Measurements from ENCODE around the gene GFOD1.
"Not testable (repeated sequence)": the region's sequence is repeated elsewhere in the genome, so short reads cannot be mapped to it uniquely, and the experiment has no call there.

The GFOD1 gene

DNA sequence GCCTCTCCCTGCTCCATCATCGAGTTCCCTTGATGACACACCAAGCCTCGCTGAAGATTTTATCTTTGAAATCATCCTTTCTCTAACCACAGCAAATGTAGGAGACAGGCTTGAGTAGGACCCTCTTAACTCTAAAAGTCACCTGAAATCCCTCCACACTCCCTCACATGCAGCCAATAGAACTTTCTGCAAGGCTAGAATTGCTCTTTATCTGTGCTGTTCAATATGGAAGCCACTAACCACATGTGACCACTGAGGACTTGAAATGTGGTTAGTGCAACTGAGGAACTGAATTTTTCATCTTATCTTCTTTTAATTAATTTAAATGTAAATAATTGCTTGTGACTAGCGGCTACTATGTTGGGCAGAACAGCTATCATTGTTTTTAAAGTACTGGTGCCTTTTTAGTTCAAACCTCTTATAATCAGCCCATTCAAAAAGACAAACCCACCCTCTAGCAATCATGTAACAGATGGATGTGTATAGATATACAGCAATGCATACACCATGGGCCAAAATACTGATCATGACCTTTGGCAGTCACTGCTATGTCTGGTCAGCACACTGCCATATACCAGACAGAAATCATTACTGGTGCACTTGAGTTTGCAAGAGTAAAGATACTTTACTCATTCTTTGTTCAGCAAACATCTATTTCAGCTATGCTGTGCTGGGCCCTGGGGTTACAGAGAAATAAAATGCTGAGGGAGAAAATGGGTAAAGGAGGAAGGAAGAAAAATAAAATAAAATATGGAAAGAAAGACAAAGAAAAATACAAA is 50.0 kb downstream of the GFOD1 start:
- no peak for DNase-seq

DNA sequence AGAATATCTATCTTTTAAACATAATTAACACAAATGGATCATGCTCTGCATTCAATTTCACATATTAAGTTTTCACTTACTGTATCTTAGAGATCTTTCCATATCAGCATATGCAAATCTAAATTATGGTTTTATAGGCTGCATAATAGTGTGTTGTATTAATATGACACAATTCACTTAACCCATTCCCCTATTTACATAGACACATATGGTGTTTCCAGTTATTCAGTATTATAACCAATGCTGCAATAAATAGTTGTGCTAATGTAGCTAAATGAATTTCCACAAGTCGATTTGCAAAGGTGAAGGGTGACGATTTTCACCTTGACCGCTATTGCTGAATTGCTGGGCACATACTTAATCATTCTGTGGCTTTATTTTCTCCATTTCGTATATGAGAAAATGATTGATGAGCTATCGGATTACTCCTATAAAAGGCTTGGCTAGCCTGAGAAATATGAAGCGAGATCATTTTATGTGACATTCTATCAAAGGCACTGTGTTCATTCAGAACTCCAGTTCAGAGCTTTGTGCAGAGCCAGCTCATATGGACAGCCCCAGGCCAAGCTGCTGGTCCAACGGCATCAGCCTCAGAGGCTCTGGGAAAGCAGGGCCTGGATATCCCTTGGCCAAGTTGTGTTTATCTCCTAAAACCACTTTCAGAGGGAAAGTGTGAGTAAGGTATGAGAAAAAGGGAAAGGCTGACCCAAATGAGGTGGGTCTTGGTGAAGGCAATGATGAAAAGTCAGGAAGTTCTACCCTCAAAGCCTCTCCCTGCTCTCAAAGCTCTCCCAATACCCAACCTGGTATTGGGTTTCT is 50.8 kb downstream of the GFOD1 start:
- DNase-seq = no peak

DNA sequence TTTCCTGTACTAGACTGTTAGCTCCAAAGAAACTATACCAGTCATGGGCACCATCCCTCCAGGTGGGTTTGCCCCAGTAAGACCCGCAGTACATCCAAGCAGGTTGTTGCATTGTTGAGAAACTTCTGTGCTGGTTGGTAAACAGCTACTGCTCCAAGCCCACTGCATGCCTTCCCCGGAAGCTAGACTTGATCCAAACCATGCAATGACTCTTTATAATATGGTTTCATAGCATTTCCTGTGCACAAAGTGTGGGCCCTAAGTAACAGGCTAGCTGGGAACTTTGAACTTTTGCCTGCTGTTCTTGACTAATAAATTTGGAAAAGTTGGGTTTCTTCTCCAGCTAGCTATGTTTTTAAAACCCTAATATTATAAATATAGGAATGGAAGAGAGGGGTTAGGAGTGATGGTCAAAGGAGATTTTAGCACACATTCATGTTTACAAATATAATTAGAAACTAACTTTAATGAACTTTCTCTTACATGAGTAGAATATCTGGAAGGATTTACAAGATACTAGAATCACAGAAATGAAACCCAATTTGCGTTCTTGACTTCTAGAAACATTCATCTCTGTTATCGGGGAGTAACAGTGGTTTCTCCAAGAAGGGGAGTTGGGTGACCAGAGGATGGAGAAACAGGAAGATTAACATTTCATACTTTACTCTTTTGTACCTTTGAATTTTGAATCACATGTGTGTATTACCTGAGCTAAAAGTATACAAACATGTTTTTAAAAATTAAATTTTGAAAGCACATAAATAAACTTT is 51.7 kb downstream of the GFOD1 start:
- no peak for DNase-seq

DNA sequence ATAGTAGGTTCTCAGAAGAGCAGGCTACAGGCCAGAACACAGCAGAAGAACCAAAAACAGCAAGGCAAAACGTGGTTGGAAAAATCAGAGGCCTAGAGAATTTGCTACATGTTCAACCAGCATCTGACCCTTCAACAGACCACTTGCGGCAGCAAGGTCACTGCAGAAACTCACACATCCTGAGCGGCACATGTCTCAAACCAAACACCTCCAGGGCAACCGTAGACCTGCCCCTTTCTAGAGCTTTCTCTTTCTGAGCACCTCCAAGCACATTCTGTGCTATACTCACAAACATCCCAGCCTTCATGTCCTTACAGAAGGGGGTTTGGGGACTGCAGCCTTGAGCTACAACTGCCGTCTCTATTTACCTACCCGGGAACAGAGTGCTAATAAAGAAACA is 52.6 kb downstream of the GFOD1 start:
- no peak for DNase-seq

DNA sequence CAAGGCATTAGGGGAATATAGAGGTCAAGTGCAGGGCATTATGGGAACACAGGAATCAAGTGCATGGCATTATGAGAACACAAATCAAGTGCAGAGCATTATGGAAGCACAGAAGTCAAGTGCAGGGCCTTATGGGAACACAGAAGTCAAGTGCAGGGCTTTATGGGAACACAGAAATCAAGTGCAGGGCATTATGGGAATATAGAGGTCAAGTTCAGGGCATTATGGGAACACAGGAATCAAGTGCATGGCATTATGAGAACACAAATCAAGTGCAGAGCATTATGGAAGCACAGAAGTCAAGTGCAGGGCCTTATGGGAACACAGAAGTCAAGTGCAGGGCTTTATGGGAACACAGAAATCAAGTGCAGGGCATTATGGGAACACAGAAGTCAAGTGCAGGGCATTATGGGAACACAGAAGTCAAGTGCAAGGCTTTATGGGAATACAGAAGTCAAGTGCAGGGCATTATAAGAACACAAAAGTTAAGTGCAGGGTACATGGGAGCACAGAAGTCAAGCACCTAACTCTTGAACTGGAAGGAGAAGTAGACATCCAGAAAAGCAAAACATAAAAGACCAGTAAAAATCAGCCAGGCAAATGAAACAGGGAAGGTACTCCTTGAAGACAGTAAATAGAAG is 53.1 kb downstream of the GFOD1 start:
- not testable (repeated sequence) for DNase-seq

DNA sequence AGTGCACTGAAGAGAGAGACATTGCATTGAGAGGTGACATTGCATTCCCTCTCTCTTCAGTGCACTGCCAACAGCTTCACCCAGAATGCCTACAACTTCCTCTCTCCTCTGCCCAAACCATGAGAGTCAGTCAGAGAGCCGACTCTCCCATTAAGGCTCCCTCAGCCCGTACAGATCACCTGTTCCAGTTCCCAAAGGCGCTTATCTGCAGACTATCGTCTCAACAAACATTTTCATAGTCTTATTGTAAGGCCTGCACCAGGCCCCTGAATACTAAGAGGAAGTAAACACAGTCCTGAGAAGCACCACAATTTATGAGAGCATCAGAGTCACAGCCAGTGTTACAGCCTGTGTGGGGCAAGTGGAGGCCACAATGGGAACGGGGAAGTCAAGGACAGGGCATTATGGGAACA is 53.7 kb downstream of the GFOD1 start:
- DNase-seq = no peak

DNA sequence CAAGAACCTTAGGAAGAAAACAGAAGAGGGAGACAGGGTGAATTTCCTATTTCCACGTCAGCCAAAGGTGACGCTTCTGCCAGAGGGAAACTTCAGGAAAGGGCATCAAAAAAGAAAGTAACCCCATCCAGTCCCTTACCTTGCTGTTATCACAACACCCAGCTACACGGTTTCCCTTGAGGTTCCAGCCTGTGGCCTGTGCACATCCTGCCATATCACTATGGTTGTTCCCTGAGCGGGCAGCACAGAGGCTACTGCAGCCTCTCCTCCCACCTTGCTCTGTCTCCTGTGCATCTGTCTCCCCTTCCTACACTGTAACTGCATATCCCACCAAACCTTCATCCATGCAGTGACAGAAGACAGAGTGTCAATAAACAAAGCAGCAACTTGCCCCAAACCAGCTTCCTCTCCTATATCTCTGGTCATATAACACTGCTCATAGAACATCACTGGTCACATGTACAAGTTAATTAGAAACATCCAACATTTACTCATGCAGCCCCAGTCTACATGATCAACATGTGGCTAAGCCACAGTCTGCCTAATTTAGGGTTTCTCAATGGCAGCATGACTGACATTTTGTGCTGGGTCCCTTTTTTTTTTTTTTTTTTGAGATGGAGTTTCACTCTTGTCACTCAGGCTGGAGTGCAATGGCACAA is 54.7 kb downstream of the GFOD1 start:
- DNase-seq = no peak

DNA sequence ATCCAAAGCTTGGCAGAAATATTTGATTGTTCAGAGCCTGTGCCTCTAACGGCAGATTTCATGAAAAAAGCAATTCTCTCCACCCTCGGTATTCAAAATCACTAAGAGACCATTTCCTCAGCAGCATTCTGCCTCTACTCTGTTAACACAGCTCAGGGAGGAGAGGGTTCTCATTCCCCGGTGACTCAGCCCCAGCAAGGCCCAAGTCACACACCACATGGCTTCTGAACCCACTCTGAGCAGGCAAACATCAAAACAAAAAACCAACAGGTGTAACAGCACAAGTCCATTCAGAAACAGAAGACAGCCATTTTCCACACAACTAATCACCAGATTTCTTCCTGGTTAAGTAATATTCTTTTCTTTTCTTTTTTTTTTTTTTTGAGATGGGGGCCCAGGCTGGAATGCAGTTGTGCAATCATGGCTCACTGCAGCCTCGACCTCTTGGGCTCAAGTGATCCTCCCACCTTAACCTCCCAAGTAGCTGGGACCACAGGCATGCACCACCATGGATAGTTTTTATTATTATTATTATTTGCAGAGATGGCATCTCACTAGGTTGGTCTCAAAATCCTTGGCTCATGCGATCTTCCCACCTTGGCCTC is 55.4 kb downstream of the GFOD1 start:
- DNase-seq = no peak

DNA sequence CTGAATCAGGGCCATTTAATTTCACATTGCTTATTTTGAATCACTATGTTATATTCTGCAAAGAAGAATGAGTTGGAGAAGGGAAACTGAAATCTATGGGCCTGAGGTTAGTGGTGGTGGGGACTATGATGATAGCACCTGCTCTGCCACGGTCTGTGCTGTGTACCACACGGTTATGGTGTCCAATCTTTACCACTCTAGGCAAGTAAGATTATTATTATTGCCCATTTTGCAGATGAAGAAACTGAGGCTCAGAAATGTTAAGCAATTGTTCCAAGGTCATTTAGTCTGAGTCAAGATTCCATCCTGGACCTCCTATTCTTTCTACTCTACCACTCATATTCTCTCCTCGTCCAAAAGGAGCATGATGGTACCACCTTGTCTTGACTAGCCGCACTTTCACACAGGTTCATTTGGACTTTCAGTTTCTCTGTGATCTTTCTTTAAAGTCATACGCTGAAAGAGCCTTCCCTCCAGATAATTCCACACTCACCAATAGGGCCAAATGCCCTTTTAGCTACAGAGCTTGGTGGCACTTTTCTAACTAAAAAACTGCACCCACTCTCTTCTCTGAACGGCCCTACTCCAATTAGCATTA is 56.2 kb downstream of the GFOD1 start:
- DNase-seq = no peak

DNA sequence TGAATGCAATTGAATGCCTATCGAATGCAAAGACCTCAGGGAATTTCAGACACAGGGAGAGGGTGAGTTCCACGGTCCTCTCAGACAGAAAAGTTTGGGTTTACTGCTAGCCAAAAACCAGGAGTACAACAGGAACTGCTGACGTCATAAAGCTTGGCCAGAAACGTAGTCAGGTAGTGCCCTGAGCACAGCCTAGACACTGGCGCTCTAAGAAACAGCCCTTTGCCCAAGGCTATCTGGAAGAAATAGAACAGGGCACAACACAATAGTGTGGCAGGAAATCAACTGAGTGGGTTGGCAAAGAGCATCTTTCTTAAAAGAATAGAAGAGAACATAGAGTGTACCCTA is 58.0 kb downstream of the GFOD1 start:
- DNase-seq = no peak

DNA sequence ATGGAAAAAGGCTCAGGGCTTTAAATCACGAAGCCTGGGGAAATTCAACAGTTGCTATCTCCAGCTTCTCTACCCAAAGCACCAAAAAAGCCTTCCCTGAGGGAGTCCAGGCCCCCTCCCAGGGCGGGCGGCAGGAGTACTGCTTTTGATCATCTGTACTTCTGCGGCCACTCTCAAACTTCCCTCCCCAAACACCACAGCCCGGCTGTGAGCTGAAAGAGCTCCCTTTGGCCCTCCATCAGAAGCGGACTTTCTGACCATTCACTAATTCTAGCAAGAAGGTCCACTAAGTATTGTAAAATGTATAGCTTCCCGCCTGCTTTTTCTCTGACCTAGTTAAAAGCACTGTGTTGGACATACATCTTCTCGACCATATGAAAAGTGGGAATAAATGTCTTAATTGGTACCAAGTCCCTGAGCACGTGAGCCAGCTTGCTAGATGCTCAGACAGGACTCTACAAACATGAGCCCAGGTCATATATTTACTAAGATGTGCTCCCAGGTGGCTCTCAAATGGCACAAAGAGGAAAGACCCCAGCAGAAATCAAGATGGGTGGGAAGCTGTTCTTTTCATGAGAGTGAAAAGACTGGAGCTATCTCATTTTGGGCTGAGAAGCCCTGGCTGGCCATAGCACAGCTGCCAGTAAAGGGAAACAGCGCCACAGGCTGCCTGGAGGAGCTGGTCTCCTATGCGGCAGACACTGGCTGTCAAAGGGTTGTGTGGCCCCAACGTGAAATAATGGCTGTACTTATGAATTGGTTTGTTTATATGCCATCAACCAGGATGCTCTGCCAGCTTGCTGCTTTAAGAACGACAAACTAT is 58.6 kb downstream of the GFOD1 start:
- DNase-seq = no peak

DNA sequence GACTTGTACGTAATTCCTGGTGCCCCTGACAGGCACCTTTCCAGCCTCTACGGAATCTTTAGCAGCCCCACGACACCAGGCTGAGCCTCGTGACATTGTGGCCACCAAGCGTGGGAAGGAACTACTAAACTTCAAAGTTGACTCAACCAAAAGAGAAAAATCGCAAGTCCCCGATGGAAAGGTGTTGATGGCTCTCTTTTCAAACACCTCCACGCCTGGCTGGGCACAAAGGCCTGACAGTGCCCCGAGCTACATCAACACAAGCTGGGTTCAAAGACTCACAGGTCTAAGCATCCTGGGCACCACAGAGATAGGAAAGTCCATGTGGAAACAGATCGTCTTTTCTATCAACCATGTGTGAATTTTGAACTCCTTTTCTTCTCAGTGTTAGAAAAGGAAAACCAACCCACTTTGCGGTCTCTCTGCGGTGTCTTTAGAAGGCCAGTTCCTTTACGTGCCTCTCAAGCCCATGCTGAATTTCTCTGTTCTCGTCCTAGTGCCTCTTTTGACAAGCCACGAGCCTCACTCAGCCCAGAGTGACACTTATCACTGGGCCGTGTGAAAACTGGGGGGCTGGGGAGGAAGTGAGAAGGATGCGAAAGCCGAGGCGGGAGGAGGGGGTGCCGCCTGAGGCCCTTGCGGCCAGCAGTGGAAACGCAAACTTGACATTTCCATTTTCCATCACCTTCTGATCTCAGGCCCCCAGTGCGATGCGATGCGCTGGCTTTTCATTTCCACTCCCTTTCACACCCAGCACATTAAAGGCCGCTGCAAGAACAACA is 59.4 kb downstream of the GFOD1 start:
- DNase-seq = no peak

DNA sequence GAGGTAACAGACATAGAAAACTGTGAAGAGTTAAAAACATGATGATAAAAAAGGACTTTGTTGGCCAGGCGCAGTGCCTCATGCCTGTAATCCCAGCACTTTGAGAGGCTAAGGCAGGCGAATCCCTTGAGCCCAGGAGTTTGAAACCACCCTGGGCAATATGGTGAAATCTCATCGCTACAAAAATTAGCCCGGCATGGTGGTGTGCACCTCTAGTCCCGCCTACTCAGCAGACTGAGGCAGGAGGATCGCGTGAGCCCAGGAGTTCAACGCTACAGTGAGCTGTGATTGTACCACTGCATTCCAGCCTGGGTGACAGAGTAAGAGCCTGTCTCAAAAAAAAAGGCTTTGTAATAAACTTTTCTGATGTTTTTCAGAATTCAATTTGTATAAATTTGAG is 60.1 kb downstream of the GFOD1 start:
- DNase-seq = no peak

DNA sequence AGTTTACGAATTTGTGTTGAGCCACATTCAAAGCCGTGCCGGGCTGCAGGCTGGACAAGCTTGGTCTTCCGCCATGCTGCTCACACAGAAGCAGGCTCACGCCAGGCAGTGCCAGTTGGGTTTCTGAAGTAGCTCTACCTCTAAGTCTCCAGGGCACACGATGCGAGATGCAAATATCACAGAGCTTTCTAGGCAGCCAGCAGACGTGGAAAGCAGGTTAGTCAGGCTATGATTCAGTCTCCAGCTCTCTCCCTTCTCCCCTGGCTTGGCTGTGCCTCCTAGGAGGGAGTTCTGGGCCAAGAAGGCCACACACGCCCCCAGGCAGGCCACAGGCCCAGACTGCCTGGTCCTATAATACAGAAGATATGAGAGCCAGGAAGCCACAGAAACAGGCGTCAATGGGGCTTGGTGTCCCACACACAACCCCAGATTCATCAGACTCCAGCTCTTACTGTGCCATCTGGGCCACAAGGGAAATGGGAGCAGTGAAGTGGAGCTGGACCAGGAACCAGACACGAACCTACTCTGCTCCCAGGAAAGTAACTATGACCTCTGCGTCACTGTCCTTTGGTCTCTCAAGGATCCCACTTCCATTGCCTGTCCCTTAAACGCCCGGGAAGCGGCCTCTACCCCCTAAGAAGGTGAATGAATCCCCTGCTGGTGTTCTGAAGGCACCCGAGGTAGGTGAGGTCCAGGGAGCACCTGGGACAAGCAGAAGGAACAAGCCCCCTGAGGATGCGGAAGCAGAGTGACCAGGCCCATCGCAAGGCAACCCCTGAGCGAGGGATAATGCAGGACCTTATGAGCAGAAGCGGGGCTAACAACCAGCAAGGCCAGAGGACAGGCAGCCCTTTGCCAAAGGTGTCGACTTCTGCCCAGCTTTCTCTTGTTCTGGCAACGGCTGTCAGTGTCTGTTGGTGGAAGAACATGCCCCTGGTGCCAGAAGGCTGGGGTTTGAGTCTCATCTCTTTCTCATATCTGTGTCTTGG is 61.2 kb downstream of the GFOD1 start:
- DNase-seq = no peak

DNA sequence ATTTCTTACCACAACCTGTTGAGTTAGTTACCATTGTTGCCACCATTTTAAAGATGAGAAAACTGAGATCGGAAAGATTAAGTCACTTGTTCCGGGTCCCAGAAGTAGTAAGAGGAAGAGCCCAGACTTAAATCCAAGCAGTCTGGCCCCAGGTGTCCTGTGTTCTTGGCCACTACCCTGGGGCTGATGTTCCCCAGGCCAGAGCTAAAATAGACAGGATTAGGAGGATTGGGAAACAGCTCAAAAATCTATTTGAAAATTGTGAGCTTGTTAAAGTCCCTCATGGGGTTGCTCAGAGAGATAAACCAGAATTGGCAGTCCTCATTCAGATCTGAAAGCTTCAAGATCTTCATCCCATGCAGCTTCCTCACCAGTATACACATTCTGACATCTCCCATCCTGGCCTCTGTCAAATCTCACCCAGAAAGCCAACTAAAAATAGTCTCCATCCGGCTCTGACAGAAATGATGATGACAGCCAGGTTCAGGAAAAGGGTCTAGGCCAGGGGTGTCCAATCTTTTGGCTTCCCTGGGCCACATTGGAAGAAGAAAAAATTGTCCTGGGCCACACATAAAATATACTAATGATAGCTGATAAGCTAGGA is 62.0 kb downstream of the GFOD1 start:
- DNase-seq = no peak

DNA sequence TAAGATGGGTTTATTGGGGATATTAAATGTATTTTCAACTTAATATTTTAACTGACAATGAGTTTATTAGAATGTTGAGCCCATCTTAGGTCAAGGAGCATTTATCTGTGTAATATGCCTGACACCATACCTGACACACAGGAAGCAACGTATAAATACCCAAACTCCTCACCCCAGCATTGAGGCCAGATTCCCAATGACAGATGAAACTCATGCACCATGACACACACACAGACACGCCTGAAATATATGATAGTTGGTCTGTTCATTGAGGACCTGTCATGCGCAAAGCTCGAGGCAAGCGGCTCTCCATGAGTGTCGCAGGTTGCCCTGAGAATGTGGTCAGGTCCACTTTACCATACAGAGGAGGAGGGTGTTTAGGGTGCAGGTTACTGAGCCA is 64.1 kb downstream of the GFOD1 start:
- DNase-seq = no peak

DNA sequence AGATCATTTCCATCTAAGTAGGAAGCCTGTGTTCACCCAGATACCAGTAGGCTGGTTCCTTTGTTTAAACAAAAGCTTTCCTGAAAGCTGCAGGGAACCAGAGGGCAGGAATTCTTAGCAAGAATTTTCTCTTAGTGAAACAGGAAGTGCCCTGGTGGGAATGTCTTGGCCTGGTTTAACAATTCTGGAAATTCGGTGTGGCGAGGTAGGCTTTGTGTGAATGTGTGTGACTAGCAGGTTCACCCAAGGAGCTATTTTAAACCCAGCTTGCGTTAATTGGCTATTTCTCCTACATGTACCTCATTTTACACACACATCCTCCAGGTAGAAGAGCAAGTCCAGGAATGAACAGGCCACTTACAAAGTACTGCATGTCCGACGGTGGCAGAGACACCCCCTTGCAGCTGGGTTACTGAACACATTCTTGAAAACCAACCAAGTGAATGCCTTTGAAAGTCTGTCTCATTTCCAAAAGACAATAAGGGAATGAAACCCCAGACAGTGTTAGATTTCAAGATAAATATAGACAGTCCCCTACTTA is 64.6 kb downstream of the GFOD1 start:
- no peak for DNase-seq

Measured in NCI-H82 (cell line).